NCI-H1048 (cell line): ENCODE measurements around the gene ATP5IF1.

Experiments used
- DNase-seq: peaks from one replicate; lab custom pipeline; 2025; lab: John Stamatoyannopoulos, UW

ATP5IF1 gene

GRCh38 chr1:28236656-28237322 is 865 bp downstream of the ATP5IF1 start:
- no peak for DNase-seq

- no peak for DNase-seq
Observed at GRCh38 chr1:28239004-28239403, 3.1 kb downstream of the ATP5IF1 start.

GRCh38 chr1:28240024-28240423 is 4.1 kb downstream of the ATP5IF1 start:
- DNase-seq: no peak

- DNase-seq: no peak
Observed at GRCh38 chr1:28241638-28242241, 5.8 kb downstream of the ATP5IF1 start.

- no peak for DNase-seq
Observed at GRCh38 chr1:28243685-28244311, 7.9 kb downstream of the ATP5IF1 start.

GRCh38 chr1:28244549-28245251 is 8.8 kb downstream of the ATP5IF1 start:
- no peak for DNase-seq

GRCh38 chr1:28246427-28246832 is 10.5 kb downstream of the ATP5IF1 start:
- no peak for DNase-seq

GRCh38 chr1:28247612-28248272 is 11.8 kb downstream of the ATP5IF1 start:
- no peak for DNase-seq

- DNase-seq: peak; percentile 65
Observed at GRCh38 chr1:28248273-28249012, 12.5 kb downstream of the ATP5IF1 start.

- DNase-seq: no peak
Observed at GRCh38 chr1:28249013-28249865, 13.3 kb downstream of the ATP5IF1 start.

- no peak for DNase-seq
Observed at GRCh38 chr1:28249866-28250295, 14.0 kb downstream of the ATP5IF1 start.

- DNase-seq: no peak
Observed at GRCh38 chr1:28256197-28256827, 20.4 kb downstream of the ATP5IF1 start.

- DNase-seq: no peak
Observed at GRCh38 chr1:28257736-28258135, 21.8 kb downstream of the ATP5IF1 start.

GRCh38 chr1:28258628-28259251 is 22.8 kb downstream of the ATP5IF1 start:
- DNase-seq: no peak

GRCh38 chr1:28259252-28259933 is 23.5 kb downstream of the ATP5IF1 start, which contains the start of gene SESN2:
TSS of gene SESN2 (plus strand) at chr1:28259518. CDS start at chr1:28259848, 330 bp downstream.
- peak; percentile 94 for DNase-seq

GRCh38 chr1:28259934-28260802 is 24.2 kb downstream of the ATP5IF1 start:
- no peak for DNase-seq

GRCh38 chr1:28260803-28261174 is 24.9 kb downstream of the ATP5IF1 start:
- DNase-seq: no peak

- no peak for DNase-seq
Observed at GRCh38 chr1:28264897-28265296, 29.0 kb downstream of the ATP5IF1 start.
